ENCODE results near the gene DLK1.

Gene DLK1

GRCh38 chr14:100730581-100730980 is 3.9 kb downstream of the DLK1 start:
- no peak overlapping the region for H3K4me3 ChIP-seq (ENCODE audit: low read length)
- no peak for TF ChIP-seq ZNF274 (IDR thresholded peaks at IDR 0.05; ENCODE audit: low read depth, low read length)

GRCh38 chr14:100731011-100731670 is 4.4 kb downstream of the DLK1 start:
- no peak overlapping the region for H3K4me3 ChIP-seq (ENCODE audit: low read length)
- TF ChIP-seq ZNF274 (IDR thresholded peaks at IDR 0.05; ENCODE audit: low read depth, low read length) = no peak

GRCh38 chr14:100731846-100732765 is 5.4 kb downstream of the DLK1 start:
- no peak for TF ChIP-seq ZNF274 (IDR thresholded peaks at IDR 0.05; ENCODE audit: low read depth, low read length)

GRCh38 chr14:100732766-100733100 is 6.0 kb downstream of the DLK1 start:
- H3K4me3 ChIP-seq (ENCODE audit: low read length) = no peak overlapping the region
- no peak for TF ChIP-seq ZNF274 (IDR thresholded peaks at IDR 0.05; ENCODE audit: low read depth, low read length)

More at GRCh38 chr14:100731846-100732765, 5.4 kb downstream of the DLK1 start:
- no peak overlapping the region for H3K4me3 ChIP-seq (ENCODE audit: low read length)

GRCh38 chr14:100733152-100733850 is 6.6 kb downstream of the DLK1 start:
- TF ChIP-seq ZNF274 (IDR thresholded peaks at IDR 0.05; ENCODE audit: low read depth, low read length) = no peak
- H3K4me3 ChIP-seq (ENCODE audit: low read length) = no peak overlapping the region

GRCh38 chr14:100734031-100734990 is 7.6 kb downstream of the DLK1 start:
- no peak for TF ChIP-seq ZNF274 (IDR thresholded peaks at IDR 0.05; ENCODE audit: low read depth, low read length)
- H3K4me3 ChIP-seq (ENCODE audit: low read length) = no peak overlapping the region

GRCh38 chr14:100735271-100735670 is 8.6 kb downstream of the DLK1 start:
- no peak overlapping the region for H3K4me3 ChIP-seq (ENCODE audit: low read length)
- no peak for TF ChIP-seq ZNF274 (IDR thresholded peaks at IDR 0.05; ENCODE audit: low read depth, low read length)

GRCh38 chr14:100736269-100737180 is 9.8 kb downstream of the DLK1 start:
- no peak overlapping the region for H3K4me3 ChIP-seq (ENCODE audit: low read length)
- no peak for TF ChIP-seq ZNF274 (IDR thresholded peaks at IDR 0.05; ENCODE audit: low read depth, low read length)

- H3K4me3 ChIP-seq (ENCODE audit: low read length) = no peak overlapping the region
- TF ChIP-seq ZNF274 (IDR thresholded peaks at IDR 0.05; ENCODE audit: low read depth, low read length) = no peak
Observed at GRCh38 chr14:100737526-100737925, 10.8 kb downstream of the DLK1 start.

GRCh38 chr14:100738269-100738691 is 11.6 kb downstream of the DLK1 start:
- TF ChIP-seq ZNF274 (IDR thresholded peaks at IDR 0.05; ENCODE audit: low read depth, low read length) = no peak
- H3K4me3 ChIP-seq (ENCODE audit: low read length) = no peak overlapping the region

- no peak for TF ChIP-seq ZNF274 (IDR thresholded peaks at IDR 0.05; ENCODE audit: low read depth, low read length)
- no peak overlapping the region for H3K4me3 ChIP-seq (ENCODE audit: low read length)
Observed at GRCh38 chr14:100738704-100739131, 12.0 kb downstream of the DLK1 start.

GRCh38 chr14:100739306-100739705 is 12.6 kb downstream of the DLK1 start:
- TF ChIP-seq ZNF274 (IDR thresholded peaks at IDR 0.05; ENCODE audit: low read depth, low read length) = no peak
- no peak overlapping the region for H3K4me3 ChIP-seq (ENCODE audit: low read length)
